ENCODE measurements around the gene SCN2B. TPM values are rescaled to one million over a fixed set of nuclear protein-coding genes. Genes with fewer than 3 reads are reported as not detected.
A peak's percentile ranks its signal among the peaks of the same experiment; 100 is the strongest.

SCN2B gene
- total and polyA plus RNA-seq, 10 of the 15 experiments (the other 5 are each of a cell fraction or from before 2014, with no cell fraction given), result 0.01 TPM; not detected in 9

GRCh38 chr11:118171269-118172062, 5.0 kb downstream of the SCN2B start:
- DNase-seq (ENCODE audit: low read depth, low spot score) (no peak), ATAC-seq (peak; percentile 91), FAIRE-seq (peak; percentile 92)
- ChIA-PET SMC1A (ENCODE audit: uncharacterized antibody, unreplicated experiment) (interaction anchor here (0.8 to 4.3 kb wide), 14 partner anchors 9 to 572 kb away, joined by 3 to 49 read pairs (median 3); no protein-coding TSS in a partner anchor), CTCF (interaction anchor here (0.5 to 4.2 kb wide), 64 partner anchors 10 to 720 kb away, joined by 3 to 85 read pairs (median 4); partner anchors contain the start of genes CD3E, MPZL2 and MPZL3), POLR2A (interaction anchor here (0.7 kb wide), 1 partner anchor 53 kb away, joined by 4 read pairs; no protein-coding TSS in a partner anchor), RAD21 (ENCODE audit: unreplicated experiment) (interaction anchor here (0.7 to 3.8 kb wide), 18 partner anchors 8 to 367 kb away, joined by 3 to 52 read pairs (median 3); partner anchors contain the start of gene SCN4B)
- Histone ChIP-seq H3K27me3 (replicated peaks in 1 of 2; ENCODE audit: control insufficient read depth in 2 of 2, insufficient read depth in 2 of 2, low read length in 1 of 2) (peaks cover 0 to 3% of the 10 kb centered on the region in 2 experiments; a peak in 2 of 4 replicates), H4K20me1 (ENCODE audit: control insufficient read depth, insufficient read depth) (no peaks in the 10 kb centered on the region), H3K9me3 (replicated peaks; ENCODE audit: control insufficient read depth, insufficient read depth, low read length) (no peaks in the 10 kb centered on the region), H3K4me3 (no peak overlapping the region), H3K4me2 (ENCODE audit: control insufficient read depth, insufficient read depth) (no peak overlapping the region), H3K9ac (ENCODE audit: control insufficient read depth, insufficient read depth, low read length) (no peak overlapping the region), H3K4me1 (ENCODE audit: control insufficient read depth, insufficient read depth, low read length) (no peaks in the 10 kb centered on the region), H3K36me3 (ENCODE audit: control insufficient read depth in 2 of 2, insufficient read depth in 2 of 2, low read length in 1 of 2) (no peaks in the 10 kb centered on the region), H2AFZ (ENCODE audit: control insufficient read depth, low read depth, low read length) (no peak overlapping the region), H3K27ac (ENCODE audit: control insufficient read depth, insufficient read depth) (no peak overlapping the region), H3K79me2 (ENCODE audit: control insufficient read depth, insufficient read depth, low read length) (no peaks in the 10 kb centered on the region)
- WGBS (ENCODE audit: insufficient coverage, insufficient replicate concordance, low lambda C conversion rate, missing lambda C conversion rate), result 12% methylated on average over 27 of the region's 29 CpGs
- in situ Hi-C loops (cut with MboI) (no loop called here), intact Hi-C loops (cut with micrococcal nuclease; ENCODE audit: unreplicated experiment) (loop anchor here (1.0 kb wide), 1 partner anchor 26 kb away; no protein-coding TSS in a partner anchor)
- TF ChIP-seq SMC3 (IDR thresholded peaks at IDR 0.05; ENCODE audit: borderline replicate concordance, low read length), result peak; percentile 80
- TF ChIP-seq, protein P1, sequence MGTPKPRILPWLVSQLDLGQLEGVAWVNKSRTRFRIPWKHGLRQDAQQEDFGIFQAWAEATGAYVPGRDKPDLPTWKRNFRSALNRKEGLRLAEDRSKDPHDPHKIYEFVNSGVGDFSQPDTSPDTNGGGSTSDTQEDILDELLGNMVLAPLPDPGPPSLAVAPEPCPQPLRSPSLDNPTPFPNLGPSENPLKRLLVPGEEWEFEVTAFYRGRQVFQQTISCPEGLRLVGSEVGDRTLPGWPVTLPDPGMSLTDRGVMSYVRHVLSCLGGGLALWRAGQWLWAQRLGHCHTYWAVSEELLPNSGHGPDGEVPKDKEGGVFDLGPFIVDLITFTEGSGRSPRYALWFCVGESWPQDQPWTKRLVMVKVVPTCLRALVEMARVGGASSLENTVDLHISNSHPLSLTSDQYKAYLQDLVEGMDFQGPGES (IDR thresholded peaks at IDR 0.05), result no peak
- TF ChIP-seq, protein P2, sequence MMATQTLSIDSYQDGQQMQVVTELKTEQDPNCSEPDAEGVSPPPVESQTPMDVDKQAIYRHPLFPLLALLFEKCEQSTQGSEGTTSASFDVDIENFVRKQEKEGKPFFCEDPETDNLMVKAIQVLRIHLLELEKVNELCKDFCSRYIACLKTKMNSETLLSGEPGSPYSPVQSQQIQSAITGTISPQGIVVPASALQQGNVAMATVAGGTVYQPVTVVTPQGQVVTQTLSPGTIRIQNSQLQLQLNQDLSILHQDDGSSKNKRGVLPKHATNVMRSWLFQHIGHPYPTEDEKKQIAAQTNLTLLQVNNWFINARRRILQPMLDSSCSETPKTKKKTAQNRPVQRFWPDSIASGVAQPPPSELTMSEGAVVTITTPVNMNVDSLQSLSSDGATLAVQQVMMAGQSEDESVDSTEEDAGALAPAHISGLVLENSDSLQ (IDR thresholded peaks at IDR 0.05), result no peak
- TF ChIP-seq, protein P3, sequence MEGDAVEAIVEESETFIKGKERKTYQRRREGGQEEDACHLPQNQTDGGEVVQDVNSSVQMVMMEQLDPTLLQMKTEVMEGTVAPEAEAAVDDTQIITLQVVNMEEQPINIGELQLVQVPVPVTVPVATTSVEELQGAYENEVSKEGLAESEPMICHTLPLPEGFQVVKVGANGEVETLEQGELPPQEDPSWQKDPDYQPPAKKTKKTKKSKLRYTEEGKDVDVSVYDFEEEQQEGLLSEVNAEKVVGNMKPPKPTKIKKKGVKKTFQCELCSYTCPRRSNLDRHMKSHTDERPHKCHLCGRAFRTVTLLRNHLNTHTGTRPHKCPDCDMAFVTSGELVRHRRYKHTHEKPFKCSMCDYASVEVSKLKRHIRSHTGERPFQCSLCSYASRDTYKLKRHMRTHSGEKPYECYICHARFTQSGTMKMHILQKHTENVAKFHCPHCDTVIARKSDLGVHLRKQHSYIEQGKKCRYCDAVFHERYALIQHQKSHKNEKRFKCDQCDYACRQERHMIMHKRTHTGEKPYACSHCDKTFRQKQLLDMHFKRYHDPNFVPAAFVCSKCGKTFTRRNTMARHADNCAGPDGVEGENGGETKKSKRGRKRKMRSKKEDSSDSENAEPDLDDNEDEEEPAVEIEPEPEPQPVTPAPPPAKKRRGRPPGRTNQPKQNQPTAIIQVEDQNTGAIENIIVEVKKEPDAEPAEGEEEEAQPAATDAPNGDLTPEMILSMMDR (IDR thresholded peaks at IDR 0.05 in 2 of 3, conservative IDR thresholded peaks at IDR 0.05 in 1 of 3; ENCODE audit: control insufficient read depth in 2 of 3, extremely low read depth in 1 of 3, insufficient read depth in 1 of 3, low read depth in 3 of 3, low read length in 3 of 3), result peak; percentile 86 to 93 (median 88)
- no peak for TF ChIP-seq ZNF622 (IDR thresholded peaks at IDR 0.05)
- TF ChIP-seq RAD21 (IDR thresholded peaks at IDR 0.05; ENCODE audit: insufficient read depth, low read depth, low read length), result peak; percentile 66
- TF ChIP-seq IKZF1 (conservative IDR thresholded peaks at IDR 0.05), result 0 out of 2 replicates have a peak, but pooled peaks have one; percentile 13
- 0 out of 4 replicates have a peak, but pooled peaks of 1 of the 2 experiments have one; percentile 6 for TF ChIP-seq BHLHE40 (IDR thresholded peaks at IDR 0.05; ENCODE audit: borderline replicate concordance in 1 of 2, low read depth in 2 of 2, low read length in 1 of 2)
- no peak for TF ChIP-seq TCF3 (IDR thresholded peaks at IDR 0.05; ENCODE audit: borderline replicate concordance, insufficient read depth, low read depth, low read length)
- 0 out of 2 replicates have a peak, but pooled peaks have one; percentile 50 for TF ChIP-seq SMARCA5 (IDR thresholded peaks at IDR 0.05)
- BruUV-seq (replicated peaks), result no TSS peak
